Middle frontal gyrus (tissue), 1 donor: ENCODE measurements around the gene KIRREL1.

Experiments used
- DNase-seq: peaks from one replicate; pipeline ENCODE4 v3.0.0-alpha.2; 2015; ENCODE audit warnings: low spot score; ENCODE audit errors: extremely low spot score

Gene KIRREL1

GRCh38 chr1:157971769-157972168, 21.7 kb upstream of the KIRREL1 start:
- DNase-seq = no peak

GRCh38 chr1:157975228-157975950, 18.1 kb upstream of the KIRREL1 start:
- DNase-seq = no peak

GRCh38 chr1:157976888-157977287, 16.6 kb upstream of the KIRREL1 start:
- DNase-seq = no peak

- DNase-seq = no peak
Measured at GRCh38 chr1:157978586-157979403, 14.7 kb upstream of the KIRREL1 start.

GRCh38 chr1:157982136-157982535, 11.3 kb upstream of the KIRREL1 start:
- no peak for DNase-seq

- DNase-seq = no peak
Measured at GRCh38 chr1:157983787-157984186, 9.7 kb upstream of the KIRREL1 start.

DNA sequence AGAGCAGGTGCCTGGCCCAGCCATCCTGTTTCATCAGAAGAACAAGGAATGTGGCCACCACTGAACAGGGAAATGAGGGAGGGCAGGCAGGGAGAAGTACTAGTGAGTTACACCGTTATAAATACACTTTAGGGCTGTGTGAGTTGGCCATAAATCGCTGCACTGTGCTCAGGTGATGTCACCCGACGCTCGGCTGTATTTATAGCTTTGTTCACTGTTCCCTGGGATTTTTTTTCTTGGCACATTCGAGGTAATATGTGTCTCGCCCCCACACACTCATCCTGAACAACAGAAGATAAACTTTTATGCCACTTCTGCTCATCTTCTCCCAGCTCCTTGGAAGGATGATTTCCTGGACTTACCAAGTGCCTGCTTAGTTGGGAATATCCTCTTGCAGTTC, 9.0 kb upstream of the KIRREL1 start:
- no peak for DNase-seq

GRCh38 chr1:157985473-157985872, 8.0 kb upstream of the KIRREL1 start:
- DNase-seq = no peak

GRCh38 chr1:157988002-157988401, 5.4 kb upstream of the KIRREL1 start:
- no peak for DNase-seq

DNA sequence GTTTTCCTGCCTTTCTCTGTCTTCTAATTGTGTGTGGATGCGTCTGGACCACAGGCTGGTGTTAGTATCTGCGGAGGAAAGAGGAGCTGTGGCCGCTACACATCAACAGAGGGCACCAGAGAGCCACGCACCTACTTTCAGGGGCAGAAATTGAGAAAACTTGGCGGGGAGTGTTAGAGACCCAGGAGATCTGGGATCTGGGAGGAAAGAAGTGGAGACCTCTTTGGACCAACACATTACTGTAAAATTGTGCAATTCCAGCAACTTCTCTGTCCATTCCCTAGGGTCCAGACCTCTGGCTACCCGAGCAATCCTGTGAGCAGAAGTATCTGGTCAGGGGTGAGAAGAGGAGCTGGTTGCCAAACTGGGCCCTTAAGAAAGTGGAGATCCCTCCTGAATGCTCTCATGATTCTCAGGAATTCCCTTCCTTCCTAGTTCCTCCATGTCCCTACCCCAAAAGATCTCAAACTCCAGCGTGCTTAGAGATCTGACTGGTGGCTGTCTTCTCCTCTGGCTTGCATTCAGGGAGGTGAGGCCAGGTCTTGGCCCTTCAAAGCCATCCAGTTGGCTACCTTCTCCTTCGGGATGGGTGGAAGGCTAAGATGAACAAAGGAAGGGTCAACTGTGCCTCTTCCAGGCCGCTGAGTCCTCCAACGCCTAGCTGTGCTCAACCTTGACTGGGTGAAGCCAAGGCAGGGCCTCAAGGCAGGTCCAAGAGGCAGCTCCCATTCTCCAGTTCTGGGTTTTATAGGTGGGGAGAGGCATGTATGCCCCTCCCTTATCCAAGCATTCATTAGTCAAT, 1.2 kb upstream of the KIRREL1 start:
- no peak for DNase-seq

GRCh38 chr1:157992833-157993146, 655 bp upstream of the KIRREL1 start:
- DNase-seq = no peak

- DNase-seq = no peak
Measured at GRCh38 chr1:157993918-157994605, 617 bp downstream of the KIRREL1 start.

GRCh38 chr1:157994704-157995582, 1.5 kb downstream of the KIRREL1 start:
- no peak for DNase-seq

GRCh38 chr1:157995583-157996169, 2.2 kb downstream of the KIRREL1 start:
- DNase-seq = no peak

DNA sequence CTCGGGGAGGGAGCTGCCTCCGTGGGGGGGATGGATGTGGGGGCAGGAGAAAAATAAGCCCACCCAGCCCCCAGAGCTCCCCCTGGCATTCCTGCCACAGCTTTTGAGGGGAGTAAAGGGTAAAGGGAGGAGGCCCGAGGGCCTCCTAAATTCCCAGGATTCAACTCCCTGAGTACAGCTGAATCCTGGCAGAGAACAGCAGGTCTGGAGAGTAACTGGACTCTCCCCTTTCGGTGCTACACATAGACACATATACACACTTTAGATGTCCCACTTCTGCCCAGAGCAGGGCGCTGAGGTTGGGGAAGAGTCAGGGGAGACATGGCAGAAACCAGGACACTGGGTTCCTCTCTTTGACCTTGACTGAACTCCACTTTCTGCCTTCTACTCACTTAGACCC, 3.0 kb downstream of the KIRREL1 start:
- no peak for DNase-seq

GRCh38 chr1:158000507-158000906, 7.1 kb downstream of the KIRREL1 start:
- DNase-seq = no peak

DNA sequence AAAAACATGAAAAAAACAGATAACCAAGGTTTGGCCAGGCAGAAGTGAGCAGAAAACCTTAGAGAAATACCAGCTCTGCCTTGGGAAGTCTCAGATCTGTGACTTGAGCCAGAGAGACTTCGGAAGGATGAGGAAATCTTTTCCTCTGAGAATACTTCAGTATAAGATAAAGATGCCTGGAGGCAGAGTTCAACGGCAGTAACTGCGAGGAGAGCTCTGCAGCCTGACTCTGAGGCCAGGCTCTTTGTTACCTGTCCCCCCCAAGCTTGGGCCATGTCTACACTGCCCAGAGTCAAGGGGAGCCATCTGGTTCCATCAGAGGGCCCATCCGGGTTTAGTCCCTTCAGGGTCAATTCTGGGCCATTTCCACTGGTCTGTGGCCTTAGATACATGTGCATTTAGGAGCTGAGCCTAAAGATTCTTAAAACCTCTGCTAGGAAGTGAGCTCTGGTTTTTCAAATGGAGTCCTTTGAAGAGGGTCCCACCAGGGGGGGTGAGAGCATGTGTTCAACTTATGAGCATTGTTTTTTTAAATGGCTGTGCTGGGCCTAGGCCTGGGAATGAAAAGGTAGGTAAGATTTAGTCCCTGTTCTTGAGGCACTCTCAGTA, 8.7 kb downstream of the KIRREL1 start:
- DNase-seq = no peak

DNA sequence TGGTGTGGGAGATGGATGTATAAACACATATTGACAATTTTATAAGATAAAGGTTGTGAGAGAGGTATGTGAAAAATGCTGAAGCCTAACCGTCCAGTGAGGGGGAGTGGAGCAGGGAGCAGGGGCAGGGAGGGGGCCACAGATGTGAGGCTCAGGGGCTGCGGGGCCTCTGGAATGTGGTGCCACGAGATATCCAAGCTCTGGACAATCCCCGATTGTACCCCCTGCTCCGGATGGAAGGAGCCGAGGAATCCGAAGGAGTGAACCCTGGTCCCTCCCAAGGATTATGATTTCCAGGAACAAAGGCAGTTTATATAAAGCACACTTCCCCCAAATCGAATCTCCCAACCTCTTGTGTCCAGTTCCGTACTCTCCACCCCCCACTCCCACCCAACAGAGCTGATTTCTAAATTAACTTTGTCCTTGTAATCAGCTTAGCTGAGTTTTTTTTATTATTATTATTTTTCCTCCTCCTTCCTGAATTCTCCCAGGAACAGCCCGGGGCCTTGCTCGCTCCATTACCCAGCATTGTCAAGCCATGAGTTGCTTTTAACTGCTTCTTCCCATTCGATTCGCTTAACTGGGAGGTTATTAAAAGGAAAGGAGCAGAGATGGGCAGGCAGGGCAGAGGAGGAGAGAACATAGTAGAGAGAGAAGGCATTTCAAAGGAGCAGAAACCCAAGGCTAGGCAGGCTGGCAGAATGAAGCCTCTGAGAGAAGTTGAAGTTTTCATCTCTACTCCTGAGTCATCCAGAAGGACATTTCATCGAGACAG, 9.4 kb downstream of the KIRREL1 start:
- DNase-seq = no peak

GRCh38 chr1:158003406-158003800, 10.0 kb downstream of the KIRREL1 start:
- no peak for DNase-seq
